NCI-H1048 (cell line): ENCODE measurements around the gene USP40.

Source experiments
- DNase-seq: peaks from one replicate; lab custom pipeline; 2025; lab: John Stamatoyannopoulos, UW

The USP40 gene

DNA sequence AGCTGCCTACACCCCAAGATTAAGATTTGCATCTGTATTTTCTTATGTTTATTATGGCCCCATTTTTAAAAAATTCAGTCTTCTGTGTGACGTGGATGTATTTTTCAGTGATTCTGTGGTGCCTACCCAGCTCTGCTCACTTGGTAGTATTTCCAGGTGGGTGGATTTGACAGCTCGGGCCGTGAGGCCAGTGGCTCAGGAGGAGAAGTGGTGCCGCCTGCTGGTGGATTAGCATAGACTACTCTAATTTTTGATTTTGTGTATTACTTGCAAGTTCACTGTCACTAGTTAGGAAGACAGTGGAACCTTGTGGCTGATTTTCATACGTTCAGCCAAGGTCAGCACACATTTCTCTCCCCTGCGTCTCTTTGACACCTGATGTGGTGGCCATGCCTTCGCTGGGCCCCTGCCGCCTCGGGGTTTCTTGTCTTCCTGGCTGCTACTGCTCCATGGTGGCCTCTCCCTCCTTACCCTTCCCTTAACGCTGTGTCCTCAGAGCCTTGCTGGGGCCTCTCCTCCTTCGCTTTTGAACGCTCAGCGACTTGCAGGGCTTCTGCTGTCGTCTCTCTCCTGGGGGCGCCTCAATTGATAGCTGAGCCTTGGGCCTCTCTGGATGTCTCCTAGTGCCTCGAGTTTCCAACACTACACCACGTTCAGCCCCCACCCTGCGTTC is 122.9 kb downstream of the USP40 start:
- peak; percentile 27 for DNase-seq

DNA sequence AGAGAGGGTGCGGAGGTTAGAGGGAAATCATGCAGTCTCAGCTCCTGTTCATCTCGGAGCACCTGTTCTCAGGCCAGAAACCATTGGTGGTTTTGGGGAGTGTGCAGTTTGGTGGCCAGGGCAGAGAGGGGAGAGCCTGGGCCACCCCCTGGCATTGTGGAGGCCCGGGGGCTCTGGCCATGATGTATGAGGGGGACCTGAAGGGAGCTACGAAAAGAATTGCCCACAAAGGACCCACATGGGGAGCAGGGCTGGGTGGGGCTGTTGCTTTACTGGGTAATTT is 124.6 kb downstream of the USP40 start:
- no peak for DNase-seq

DNA sequence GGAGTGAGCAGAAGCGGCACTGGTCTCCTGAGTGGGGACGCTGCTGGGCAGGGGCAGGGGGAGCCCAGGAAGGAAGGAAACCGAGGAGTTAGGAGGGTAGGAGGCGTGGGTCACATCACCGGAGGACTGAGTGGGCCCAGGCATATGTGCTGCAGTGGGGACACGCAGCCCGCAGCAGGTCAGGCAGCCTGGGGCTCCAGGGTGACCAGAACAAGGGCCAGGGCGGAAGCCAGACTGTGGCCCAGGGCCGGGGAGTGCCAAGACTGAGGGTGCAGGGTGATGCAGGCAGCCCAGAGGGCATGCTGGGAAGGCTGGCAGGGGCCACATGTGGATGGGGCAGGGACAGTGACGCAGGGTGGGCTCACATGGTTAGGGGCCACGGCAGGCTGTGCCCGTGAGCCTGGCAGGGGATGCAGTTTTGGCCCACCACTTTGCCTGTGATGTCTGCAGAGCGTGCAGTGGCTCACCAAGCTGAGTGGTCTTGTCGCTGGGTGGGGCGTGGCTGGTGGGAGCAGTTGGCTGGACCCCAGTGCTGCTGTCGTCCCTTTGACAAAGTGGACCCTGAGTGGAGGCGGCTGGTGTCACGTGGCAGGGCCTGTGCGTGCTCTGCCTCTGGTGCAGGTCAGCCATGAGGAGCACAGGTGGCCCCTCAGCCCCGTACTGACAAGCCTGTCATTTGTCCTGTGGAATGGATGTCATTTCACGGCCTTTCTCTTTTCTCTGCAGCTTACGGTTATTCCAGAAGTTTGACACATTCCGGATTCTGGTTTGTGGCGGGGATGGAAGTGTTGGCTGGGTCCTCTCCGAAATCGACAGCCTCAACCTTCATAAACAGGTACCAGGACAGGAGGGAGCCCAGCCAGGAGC is 125.2 kb downstream of the USP40 start:
- no peak for DNase-seq

DNA sequence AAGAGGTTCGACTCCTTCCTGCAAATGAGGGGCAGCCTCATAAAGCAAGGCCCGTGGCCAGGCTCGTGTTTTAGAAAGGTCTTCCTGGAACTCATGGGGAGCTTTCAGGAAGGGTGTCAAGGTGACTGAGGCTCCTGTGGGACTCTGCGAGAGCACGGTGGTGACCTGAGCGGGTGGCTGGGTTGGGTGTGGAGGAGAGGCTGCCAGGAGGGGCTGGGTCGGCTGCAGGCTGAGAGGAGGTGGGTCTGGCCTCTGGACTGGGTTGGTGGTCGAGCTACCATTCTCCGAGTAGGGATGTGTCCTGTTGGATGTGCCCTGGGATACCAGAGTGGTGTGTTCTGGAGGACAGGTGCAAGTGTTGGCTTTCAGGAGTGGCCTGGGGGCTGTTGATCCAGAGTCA is 125.9 kb downstream of the USP40 start:
- no peak for DNase-seq

DNA sequence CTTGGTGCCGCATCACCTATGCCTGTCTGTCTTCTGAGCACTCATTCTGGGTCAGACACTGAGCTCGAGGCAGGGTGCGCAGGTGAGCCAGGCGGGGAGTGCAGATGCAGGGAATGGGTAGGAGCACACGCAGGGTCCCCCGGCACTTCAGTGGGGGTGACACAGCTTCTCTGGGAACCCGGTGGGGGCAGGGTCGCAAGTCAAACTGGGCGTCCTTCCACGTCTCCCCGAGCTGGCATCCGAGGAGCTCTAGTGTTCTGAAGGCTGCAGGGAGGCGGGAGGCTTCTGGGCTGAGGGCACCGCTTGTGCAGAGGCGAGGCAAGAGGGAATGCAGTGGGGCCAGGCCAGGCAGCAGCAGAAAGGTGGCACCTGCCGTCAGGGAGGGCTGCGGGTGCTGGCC is 126.3 kb downstream of the USP40 start:
- no peak for DNase-seq

DNA sequence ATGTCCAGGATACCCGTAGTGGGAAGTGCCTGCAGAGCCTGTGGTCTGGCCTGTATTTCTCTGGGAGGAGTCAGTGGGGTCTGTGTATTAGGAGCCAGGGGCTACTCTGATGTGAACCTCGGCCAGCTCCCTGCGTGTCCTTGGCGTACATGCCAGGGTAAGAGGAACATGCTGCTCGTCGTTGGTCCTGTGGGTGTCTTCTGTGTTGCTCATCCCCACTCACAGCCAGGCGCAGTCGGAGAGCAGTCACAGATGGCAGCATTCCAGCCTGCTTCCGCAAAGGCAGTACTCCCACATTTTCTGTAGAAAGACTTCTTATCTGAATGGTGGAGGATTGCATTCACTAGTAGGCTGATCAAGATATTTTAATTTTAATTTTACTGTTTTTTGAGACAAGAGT is 127.4 kb downstream of the USP40 start:
- no peak for DNase-seq

DNA sequence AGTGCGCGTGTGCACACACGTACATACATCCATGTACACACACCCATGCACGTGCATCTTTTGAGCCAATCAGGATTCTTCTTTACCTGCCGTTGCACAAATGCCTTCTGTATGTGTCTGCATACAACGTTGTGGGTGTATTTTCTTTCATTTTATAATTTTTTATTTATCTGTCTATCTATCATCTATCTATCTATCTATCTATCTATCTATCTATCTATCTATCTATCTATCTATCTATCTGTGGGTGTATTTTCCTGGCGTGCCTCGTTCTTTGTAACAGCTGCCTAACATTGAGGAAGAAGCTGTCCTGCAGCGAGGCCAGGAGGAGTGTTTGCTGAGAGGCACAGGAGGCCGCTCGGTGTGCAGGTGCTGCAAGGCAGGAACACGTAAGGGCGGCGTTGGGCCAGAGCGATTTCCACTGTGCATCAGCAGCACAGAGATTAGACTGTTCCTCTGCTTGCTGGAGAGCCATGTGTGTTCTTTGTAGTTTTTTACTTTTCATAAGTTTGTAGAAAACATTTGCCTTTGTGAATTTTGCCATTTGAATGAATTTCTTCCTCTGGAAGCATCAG is 127.9 kb downstream of the USP40 start:
- DNase-seq: no peak

DNA sequence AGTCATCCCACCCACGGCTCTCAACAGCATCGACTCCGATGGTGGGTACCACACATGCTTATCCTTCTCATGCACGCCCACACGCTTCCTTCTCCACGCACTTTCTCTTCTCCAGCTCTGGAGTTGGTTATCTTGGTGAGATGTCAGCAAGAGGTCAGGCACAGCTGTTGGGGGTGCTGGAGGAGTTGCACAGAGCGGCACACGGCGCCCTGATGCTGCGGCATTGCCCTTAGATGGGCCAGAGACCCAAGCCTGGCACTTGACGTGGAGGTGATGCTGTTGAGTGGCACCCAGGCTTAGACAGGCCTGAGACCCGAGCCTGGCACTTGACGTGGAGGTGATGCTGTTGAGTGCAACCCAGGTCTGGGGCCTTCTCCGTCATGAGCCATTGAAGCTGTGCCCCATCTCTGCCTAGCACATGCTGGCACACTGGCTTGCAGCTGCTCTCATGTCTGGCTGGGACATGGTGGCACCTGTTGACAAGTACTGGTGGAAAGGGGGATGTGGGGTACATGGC is 129.1 kb downstream of the USP40 start:
- no peak for DNase-seq

DNA sequence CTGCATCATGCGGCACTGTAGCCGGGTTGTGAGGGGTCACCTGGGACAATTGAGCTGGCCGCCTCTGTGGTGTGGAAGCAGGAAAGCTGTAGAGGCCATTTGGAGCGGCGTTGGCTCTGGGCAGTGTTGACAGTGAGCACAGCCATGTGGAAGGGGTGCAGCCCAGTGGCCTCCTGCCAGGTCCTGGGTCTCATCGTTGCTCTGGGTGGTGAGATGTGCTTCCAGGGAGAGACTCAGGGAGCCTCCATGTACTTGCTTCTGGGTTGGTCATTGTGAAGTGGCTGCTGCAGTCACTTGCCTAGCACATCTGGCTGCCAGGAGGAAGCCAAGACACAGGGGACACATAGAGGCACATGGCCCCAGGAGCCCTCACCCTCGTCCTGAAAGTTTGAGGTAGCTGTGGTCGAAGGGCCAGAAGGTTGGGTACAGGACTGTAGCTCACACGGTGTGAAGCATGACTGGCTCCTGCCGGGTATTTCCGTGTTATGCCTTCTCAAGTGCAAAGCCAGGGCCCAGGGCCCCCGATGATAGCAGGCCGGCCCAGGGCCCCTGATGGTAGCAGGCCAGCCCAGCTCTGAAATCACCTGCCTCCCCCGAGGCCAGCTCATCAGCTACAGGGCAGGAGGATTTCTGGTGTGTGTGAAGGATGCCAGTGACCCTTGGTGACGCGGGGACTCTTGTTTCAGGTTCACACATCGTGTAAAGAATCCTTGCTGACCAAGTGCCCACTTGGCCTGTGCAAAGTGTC is 129.7 kb downstream of the USP40 start:
- no peak for DNase-seq

DNA sequence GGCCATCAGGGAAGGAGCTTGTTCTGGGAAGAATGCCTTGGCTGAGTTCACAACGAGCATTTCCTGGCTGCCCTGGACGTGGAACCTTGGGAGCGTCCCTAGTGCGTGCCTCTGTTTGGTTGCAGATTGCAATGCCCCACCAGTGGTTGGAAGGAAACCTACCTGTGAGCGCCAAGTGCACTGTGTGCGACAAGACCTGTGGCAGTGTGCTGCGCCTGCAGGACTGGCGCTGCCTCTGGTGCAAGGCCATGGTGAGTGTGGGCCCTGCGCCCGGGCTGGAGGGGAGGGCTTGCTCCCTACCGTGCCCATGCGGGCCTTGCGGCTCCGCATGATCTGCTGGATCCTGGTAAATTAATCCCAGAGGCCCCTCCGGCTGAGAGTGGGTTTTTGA is 130.4 kb downstream of the USP40 start:
- DNase-seq: no peak

DNA sequence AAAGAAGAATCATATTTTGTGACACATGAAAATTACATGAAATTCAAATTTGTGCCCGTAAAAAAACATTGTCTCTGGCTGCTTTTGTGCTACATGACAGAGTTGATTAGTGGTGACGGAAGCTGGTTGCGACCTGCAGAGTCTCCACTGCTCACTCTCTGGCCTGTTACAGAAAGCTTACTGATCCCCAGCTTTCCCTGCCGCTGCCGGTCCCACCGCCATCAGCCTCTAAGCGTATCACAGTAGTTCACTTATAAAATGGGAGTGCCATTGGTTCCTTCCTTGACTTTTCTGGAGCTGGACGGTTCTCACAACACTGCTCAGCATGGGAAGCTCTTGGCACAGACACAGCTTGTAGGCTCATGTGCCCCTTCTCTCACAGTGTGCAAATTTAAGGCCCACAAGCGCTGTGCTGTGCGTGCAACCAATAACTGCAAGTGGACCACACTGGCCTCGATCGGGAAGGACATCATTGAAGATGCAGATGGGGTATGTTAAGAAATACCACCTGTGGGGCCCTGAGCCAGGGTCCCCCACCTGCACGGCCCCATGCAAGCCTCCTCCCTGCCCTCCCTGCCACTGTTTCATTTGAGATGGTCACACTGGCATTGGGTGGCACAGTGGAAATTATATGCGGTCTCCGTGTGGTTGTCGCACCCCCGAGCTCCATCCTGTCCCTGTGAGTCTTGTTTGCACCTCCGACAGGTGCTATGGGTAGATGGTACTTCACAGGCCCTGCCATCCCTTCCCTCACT is 131.0 kb downstream of the USP40 start:
- DNase-seq: no peak

DNA sequence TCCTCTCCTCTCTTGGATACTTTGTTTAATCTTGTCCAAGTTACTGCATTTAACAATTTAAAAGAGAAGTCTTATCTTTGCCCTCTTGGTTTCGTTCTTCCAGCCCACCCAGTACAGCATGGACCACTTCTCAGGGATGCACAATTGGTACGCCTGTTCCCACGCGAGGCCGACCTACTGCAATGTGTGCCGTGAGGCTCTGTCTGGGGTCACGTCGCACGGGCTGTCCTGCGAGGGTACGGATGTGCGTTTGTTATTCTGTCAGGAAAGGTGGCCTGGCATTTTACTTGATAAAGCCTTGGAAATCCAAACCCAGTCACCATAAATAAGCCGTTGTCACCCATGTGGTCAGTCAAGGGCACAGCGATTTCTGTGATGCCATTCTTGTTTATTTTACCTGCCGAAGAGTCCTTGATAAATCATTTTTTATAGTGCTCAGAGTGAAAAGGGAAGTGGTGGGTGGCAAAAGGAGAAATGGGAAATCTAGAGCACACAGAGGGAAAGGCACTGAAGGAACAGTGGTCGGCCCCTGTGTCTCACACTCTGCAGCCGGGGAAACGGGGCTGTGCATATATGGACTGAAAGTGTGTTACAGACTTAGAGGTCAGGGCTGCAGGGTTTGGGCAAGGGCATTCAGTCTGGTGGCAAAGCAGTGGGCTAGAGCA is 131.8 kb downstream of the USP40 start:
- no peak for DNase-seq

DNA sequence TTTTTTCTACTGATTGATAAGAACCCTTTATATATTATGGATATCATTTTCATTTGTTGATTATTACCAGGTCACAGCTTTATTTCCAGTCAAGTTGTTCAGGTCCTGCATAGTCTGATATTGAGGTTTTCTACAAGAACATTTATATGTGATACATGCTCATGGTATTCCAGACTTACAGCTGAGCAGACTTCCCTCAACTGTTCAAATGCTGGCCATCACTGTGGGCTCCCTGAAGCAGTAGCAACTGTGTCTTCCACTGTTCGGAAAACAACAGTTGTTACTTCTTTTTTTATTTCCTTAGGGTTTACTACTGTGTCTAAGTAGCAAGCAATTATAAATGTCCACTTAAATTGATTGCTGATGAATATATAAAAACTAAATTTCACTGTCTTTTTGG is 132.8 kb downstream of the USP40 start:
- no peak for DNase-seq

DNA sequence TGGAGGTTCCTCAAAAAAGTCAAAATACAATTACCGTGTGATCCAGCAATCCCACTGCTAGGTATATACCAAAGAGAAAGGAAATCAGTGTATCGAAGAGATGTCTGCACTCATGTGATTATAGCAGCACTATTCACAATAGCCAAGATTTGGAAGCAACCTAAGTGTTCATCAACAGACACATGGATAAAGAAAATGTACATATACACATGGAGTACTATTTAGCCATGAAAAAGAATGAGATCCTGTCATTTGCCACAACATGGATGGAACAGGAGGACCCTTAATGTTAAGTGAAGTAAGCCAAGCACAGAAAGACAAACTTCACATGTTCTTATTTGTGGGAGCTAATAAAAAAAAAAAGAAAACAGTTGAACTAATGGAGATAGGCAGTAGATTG is 133.6 kb downstream of the USP40 start:
- no peak for DNase-seq

DNA sequence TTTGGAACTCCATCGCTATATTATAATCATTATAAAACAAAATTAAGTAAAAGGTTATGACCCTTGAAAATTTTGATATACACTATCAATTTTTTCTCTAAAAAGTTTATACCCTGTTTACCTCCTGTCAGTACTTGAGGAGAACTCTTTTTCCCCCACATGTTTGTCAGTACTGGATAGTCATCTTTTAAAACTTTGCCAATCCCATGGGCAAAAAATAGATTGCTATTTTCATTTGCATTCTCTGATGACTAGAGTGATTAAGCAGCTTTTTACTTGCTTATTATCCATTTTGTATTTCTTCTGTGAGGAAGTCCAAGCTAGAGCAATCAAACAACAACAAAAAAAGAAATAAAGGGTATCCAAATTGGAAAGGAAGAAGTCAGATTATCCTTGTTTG is 135.9 kb downstream of the USP40 start:
- no peak for DNase-seq

DNA sequence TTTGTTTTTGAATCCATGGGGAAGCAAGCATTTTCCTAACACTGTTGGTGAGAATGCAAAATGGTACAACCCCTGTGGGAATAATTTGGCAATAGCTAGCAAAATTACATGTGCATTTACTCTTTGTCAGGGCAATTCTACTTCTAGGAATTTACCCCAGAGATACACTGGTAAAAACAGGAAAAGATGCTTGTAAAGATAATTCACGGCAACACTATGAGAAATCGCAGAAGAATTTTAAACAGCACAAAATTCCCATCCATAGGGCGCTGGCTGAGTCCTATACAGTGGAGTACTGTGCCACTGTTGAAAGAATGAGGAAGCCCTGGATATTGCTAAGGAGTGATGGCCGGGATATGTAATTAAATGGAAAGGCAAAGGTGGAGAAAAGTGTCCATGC is 136.5 kb downstream of the USP40 start:
- DNase-seq: no peak

DNA sequence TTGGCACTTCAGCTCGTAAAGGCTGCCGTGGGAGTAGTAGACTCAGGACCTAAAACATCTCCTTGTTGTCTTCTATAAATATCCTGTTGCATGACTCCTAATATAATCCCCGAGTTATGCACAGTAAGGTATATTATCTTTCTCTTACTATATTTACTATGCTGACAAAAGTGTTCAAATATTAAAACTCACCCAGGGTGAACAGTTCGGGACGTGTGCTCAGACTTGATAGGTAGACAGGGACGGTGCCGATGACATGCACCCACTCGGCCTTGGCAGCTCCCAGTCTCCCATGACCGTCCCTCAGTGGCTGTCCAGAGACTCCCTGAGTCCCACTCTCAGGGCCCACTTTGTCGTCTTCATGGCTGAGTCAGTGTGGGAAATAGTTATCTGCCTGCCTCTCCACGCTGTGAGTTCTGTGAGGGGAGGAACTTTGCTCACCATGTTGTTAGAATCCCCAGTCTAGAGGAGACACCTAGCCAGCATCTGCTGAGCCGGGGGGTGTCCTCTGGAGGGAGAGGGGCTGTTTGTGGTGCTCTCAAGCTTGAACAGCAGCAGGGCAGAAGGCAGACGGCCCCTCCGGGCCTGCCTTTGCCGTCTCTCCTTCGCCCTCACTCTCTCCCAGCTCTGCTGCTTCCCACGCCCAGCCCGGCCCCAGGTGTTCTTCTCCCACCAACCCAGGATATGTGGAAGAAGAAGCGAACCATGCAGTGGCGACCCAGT is 137.2 kb downstream of the USP40 start:
- no peak for DNase-seq

DNA sequence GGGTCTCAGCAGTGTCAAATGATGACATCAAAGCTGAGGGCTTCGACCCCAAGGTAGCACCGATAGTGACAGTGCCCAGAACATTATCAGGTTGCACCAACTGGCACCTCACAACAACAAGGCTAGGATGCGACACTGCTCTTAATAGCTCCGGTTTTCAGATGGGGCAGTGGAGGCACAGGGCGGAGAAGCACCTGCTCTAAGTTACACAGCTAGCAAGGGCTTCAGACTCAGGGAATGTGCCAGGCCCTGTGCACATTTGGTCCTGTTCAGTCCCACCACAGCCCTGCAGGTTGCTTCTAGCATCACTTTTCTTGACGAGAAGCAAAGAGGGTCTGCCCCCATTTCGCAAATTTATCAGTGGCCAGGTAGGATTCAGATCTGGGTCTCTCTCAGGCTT is 138.1 kb downstream of the USP40 start:
- DNase-seq: no peak

DNA sequence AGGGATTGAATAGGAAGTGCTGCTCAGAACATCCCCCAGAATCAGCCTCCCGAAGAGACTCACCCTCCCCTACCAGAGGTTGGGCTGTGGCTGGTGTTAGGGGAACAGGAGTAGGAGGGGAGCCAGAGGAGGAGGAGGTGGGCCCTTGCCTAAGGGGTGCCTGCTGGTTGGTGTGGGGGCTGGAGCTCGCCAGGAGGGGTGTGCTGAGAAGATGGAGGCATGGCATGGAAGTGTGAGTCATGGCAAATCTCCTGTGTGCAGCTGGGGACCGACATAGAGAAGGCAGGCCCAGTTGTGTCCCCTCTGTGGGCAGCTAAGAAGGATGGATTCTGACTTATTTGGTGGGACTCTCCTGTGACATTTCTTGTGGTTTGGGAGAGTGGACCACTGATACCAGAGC is 138.6 kb downstream of the USP40 start:
- DNase-seq: no peak

DNA sequence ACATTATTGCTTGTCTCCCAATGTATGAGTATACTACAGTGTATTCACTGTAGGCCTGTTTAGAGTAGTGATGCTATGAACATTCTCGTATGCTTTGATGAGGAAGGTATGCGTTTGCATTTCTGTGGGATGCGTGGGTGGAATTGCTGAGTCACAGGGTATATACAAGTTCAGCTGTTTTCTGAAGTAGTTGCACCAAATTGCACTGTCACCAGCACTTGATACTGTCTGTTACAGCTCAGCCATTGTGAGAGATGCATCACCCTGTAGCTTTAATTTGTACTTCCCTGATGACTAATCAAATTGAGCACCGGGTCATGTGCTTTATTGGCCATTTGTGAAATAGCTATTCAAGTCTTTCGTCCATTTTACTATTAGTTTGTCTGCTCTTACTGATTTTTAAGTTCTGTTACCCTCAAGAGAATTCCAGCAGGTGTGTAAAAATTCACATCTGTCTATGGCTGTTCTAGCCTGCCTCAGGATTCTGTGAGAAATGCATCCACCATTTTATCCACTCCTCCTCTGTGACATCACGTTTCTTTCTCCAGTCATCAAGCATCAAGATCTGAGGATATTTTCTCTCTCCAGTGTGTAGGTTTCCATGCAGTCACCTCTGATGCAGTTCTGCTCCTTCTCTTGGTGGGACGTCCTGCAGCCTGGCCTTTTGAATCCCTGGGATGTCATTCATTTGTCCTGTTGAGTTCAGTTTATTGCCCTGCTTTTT is 139.8 kb downstream of the USP40 start:
- DNase-seq: no peak
